IMR-90 (cell line): ENCODE measurements around the gene MTCP1. TPM values are rescaled to one million over a fixed set of nuclear protein-coding genes. Genes with fewer than 3 reads are reported as not detected.

Experiments
- ATAC-seq: fragments of 200-7000 bp; cut with Tn5 transposase; 2 replicates; pipeline ENCODE4 v1.9.1; 2020; ENCODE audit warnings: low read depth, mild to moderate bottlenecking, moderate library complexity
- BruUV-seq: library from RNA; stranded (reverse); fragments of 400-500 nt; replicated peaks from 2 replicates; lab custom pipeline; 2021; lab: Mats Ljungman, UMichigan
- CTCF ChIA-PET: fragments of 300-600 bp; formaldehyde crosslinking; extraction: SDS; loops from one replicate; lab custom pipeline; 2021; ENCODE audit warnings: antibody characterized with exemption; lab: Yijun Ruan, JAX
- POLR2A ChIA-PET: fragments of 300-600 bp; sonication (Branson Sonifier 250); formaldehyde crosslinking; loops from one replicate; lab custom pipeline; 2022; ENCODE audit warnings: antibody characterized with exemption; ENCODE audit not compliant: unreplicated experiment; lab: Charles Lee
- DNase-seq: peaks from one replicate; pipeline ENCODE4 v3.0.0; 2013
- H2AFZ ChIP-seq: replicated peaks from 2 replicates; pipeline ENCODE3; 2013; ENCODE audit warnings: low read length, mild to moderate bottlenecking; ENCODE audit not compliant: poor library complexity
- H2AK5ac ChIP-seq: 2 replicates; pipeline ENCODE4 v1.6.1; 2013; ENCODE audit warnings: low read depth, low read length, inconsistent platforms
- H2AK9ac ChIP-seq: replicated peaks from 2 replicates; pipeline ENCODE3; 2013; ENCODE audit warnings: mild to moderate bottlenecking, low read depth, low read length, moderate library complexity; ENCODE audit not compliant: poor library complexity
- H2BK120ac ChIP-seq: 2 replicates; pipeline ENCODE4 v1.6.1; 2013; ENCODE audit warnings: low read depth, low read length, inconsistent platforms
- H2BK15ac ChIP-seq: 3 replicates; pipeline ENCODE4 v1.6.1; 2013; ENCODE audit warnings: low read depth, low read length, inconsistent platforms
- H2BK20ac ChIP-seq: 2 replicates; pipeline ENCODE4 v1.6.1; 2013; ENCODE audit warnings: low read depth, mild to moderate bottlenecking, inconsistent platforms, low read length, moderate library complexity
- H2BK5ac ChIP-seq: 2 replicates; pipeline ENCODE4 v1.6.1; 2013; ENCODE audit warnings: mild to moderate bottlenecking, low read depth, low read length, inconsistent platforms; ENCODE audit not compliant: poor library complexity, severe bottlenecking
- H3K14ac ChIP-seq: replicated peaks from 2 replicates; pipeline ENCODE4 v1.6.1; 2013; ENCODE audit warnings: low read depth, low read length, inconsistent platforms
- H3K18ac ChIP-seq: 2 replicates; pipeline ENCODE4 v1.6.1; 2013; ENCODE audit warnings: low read depth, low read length, control low read depth
- H3K23ac ChIP-seq: 2 replicates; pipeline ENCODE4 v1.6.1; 2013; ENCODE audit warnings: low read depth, low read length, inconsistent platforms
- H3K27ac ChIP-seq: 2 replicates; pipeline ENCODE4 v1.5.1; 2013; ENCODE audit warnings: mild to moderate bottlenecking, control low read depth, low read length; ENCODE audit not compliant: insufficient read depth
- H3K27me3 ChIP-seq: 2 replicates; pipeline ENCODE4 v1.6.1; 2013; ENCODE audit warnings: low read length; ENCODE audit not compliant: control insufficient read depth, insufficient read depth
- H3K36me3 ChIP-seq: 2 replicates; pipeline ENCODE4 v1.6.1; 2013; ENCODE audit warnings: low read length, mixed read lengths; ENCODE audit not compliant: control insufficient read depth, insufficient read depth
- H3K4ac ChIP-seq: 2 replicates; pipeline ENCODE4 v1.6.1; 2013; ENCODE audit warnings: low read depth, low read length, inconsistent platforms
- H3K4me1 ChIP-seq: 2 replicates; pipeline ENCODE4 v1.6.1; 2013; ENCODE audit warnings: low read length, mixed read lengths; ENCODE audit not compliant: control insufficient read depth, insufficient read depth
- H3K4me2 ChIP-seq: 2 replicates; pipeline ENCODE4 v1.6.1; 2013; ENCODE audit warnings: low read depth, mild to moderate bottlenecking, control low read depth, low read length, moderate library complexity
- H3K4me3 ChIP-seq: 2 replicates; pipeline ENCODE4 v1.5.1; 2013; ENCODE audit warnings: low read depth, mild to moderate bottlenecking, control low read depth, low read length, moderate library complexity; ENCODE audit not compliant: insufficient read depth
- H3K56ac ChIP-seq: 2 replicates; pipeline ENCODE4 v1.6.1; 2013; ENCODE audit warnings: low read length, inconsistent platforms; ENCODE audit not compliant: insufficient read depth; ENCODE audit errors: extremely low read depth
- H3K79me1 ChIP-seq, 2 experiments: 2 replicates each; pipeline ENCODE4 v1.6.1; 2013; ENCODE audit warnings: low read length in 2 of 2, inconsistent platforms in 1 of 2, low read depth in 1 of 2
- H3K9ac ChIP-seq: 2 replicates; pipeline ENCODE4 v1.6.1; 2013; ENCODE audit warnings: low read depth, low read length, control low read depth
- H3K9me1 ChIP-seq: 2 replicates; pipeline ENCODE4 v1.6.1; 2013; ENCODE audit warnings: low read length, inconsistent platforms; ENCODE audit not compliant: insufficient read depth
- H3K9me3 ChIP-seq: 2 replicates; pipeline ENCODE4 v1.6.1; 2013; ENCODE audit warnings: low read length; ENCODE audit not compliant: control insufficient read depth, insufficient read depth
- H4K20me1 ChIP-seq: 2 replicates; pipeline ENCODE4 v1.6.1; 2013; ENCODE audit warnings: low read length, inconsistent platforms; ENCODE audit not compliant: insufficient read depth
- H4K5ac ChIP-seq: 2 replicates; pipeline ENCODE4 v1.6.1; 2013; ENCODE audit warnings: mild to moderate bottlenecking, low read depth, low read length, control low read depth
- H4K8ac ChIP-seq, 2 experiments: 2 replicates each; pipeline ENCODE4 v1.6.1; 2013; ENCODE audit warnings: low read depth in 2 of 2, low read length in 2 of 2, control low read depth in 1 of 2, inconsistent platforms in 1 of 2
- H4K91ac ChIP-seq: 2 replicates; pipeline ENCODE4 v1.6.1; 2013; ENCODE audit warnings: low read depth, low read length, inconsistent platforms; ENCODE audit not compliant: insufficient read depth
- BHLHE40 ChIP-seq: fragments of 150-350 bp; IDR thresholded peaks from 2 replicates; pipeline ENCODE4 v1.6.1; 2016; ENCODE audit warnings: mild to moderate bottlenecking, low read depth, low read length
- CEBPB ChIP-seq: IDR thresholded peaks from 2 replicates; pipeline ENCODE4 v1.6.1; 2012; ENCODE audit warnings: low read depth, low read length, improper control_type of control experiment
- CHD1 ChIP-seq: IDR thresholded peaks from 2 replicates; pipeline ENCODE4 v1.6.1; 2012; ENCODE audit warnings: low read depth, low read length, improper control_type of control experiment
- FOS ChIP-seq: fragments of 150-350 bp; IDR thresholded peaks from 2 replicates; pipeline ENCODE4 v1.6.1; 2016; ENCODE audit warnings: low read depth, low read length
- MAFK ChIP-seq: IDR thresholded peaks from 2 replicates; pipeline ENCODE4 v1.6.1; 2012; ENCODE audit warnings: low read depth, low read length, improper control_type of control experiment
- MAZ ChIP-seq: IDR thresholded peaks from 2 replicates; pipeline ENCODE4 v1.6.1; 2012; ENCODE audit warnings: low read depth, mild to moderate bottlenecking, low read length, improper control_type of control experiment, moderate library complexity, borderline replicate concordance
- MXI1 ChIP-seq: IDR thresholded peaks from 2 replicates; pipeline ENCODE4 v1.6.1; 2012; ENCODE audit warnings: low read depth, mild to moderate bottlenecking, low read length, moderate library complexity, borderline replicate concordance
- NFE2L2 ChIP-seq: fragments of 150-350 bp; IDR thresholded peaks from 2 replicates; pipeline ENCODE4 v1.6.1; 2016; ENCODE audit warnings: low read depth, mild to moderate bottlenecking, low read length
- RAD21 ChIP-seq: IDR thresholded peaks from 2 replicates; pipeline ENCODE4 v1.6.1; 2012; ENCODE audit warnings: low read length, improper control_type of control experiment
- RCOR1 ChIP-seq: IDR thresholded peaks from 2 replicates; pipeline ENCODE4 v1.6.1; 2012; ENCODE audit warnings: mild to moderate bottlenecking, low read length, improper control_type of control experiment; ENCODE audit not compliant: insufficient replicate concordance
- RFX5 ChIP-seq: IDR thresholded peaks from 2 replicates; pipeline ENCODE4 v1.8.0; 2012; ENCODE audit warnings: low read depth, mild to moderate bottlenecking, low read length, moderate library complexity
- WGBS, 2 experiments: methylation state at CpG; one replicate each; pipeline versions ENCODE4 v1.1.5 to v1.1.7; 2013; ENCODE audit warnings: missing lambda C conversion rate in 2 of 2; ENCODE audit not compliant: insufficient read length in 1 of 2; ENCODE audit errors: extremely low coverage in 2 of 2; 5-methylcytosine and 5-hydroxymethylcytosine counted together
- dilution Hi-C: fragments of 300-500 bp; cut with HindIII; formaldehyde crosslinking; loops from one replicate; pipeline ENCODE4 v1.14.3; 2018; ENCODE audit warnings: low sequenced_read_pairs; ENCODE audit not compliant: unreplicated experiment
- in situ Hi-C: fragments of 300-500 bp; cut with MboI; formaldehyde crosslinking; loops from 3 replicates; pipeline ENCODE4 v1.14.3; 2019; ENCODE audit warnings: low sequenced_read_pairs, inconsistent platforms, mixed read lengths
- intact Hi-C: fragments of 100-400 bp; cut with micrococcal nuclease; formaldehyde crosslinking; loops from 2 replicates; pipeline ENCODE4 v1.10.0; 2022
- polyA plus RNA-seq, 3 experiments: library from polyadenylated mRNA; depleted of rRNA; stranded (reverse); fragments of >200 nt; gene quantifications; 2 replicates each; pipeline ENCODE4 v1.2.3, GENCODE V29; 2012; ENCODE audit warnings: low replicate concordance in 1 of 3
- total RNA-seq: library from RNA; depleted of rRNA; stranded (reverse); fragments of >200 nt; gene quantifications from 2 replicates; pipeline ENCODE4 v1.2.3, GENCODE V29; 2012
- TF ChIP-seq, protein P1 (sequence below): conservative IDR thresholded peaks from 2 replicates; pipeline ENCODE4 v1.5.1; 2012; ENCODE audit warnings: mild to moderate bottlenecking, low read depth, low read length, improper control_type of control experiment
- TF ChIP-seq, protein P2 (sequence below): fragments of 150-350 bp; IDR thresholded peaks from 2 replicates; pipeline ENCODE4 v1.6.1; 2016; ENCODE audit warnings: low read depth, mild to moderate bottlenecking, low read length, moderate library complexity, borderline replicate concordance
- TF ChIP-seq, protein P3 (sequence below): fragments of 150-350 bp; IDR thresholded peaks from 2 replicates; pipeline ENCODE4 v1.6.1; 2017; ENCODE audit warnings: mild to moderate bottlenecking, antibody characterized with exemption, low read length, low read depth

Gene MTCP1
- total and polyA plus RNA-seq, 2 of the 4 experiments (the other 2 are of a cell fraction), result 0.54 to 4.2 TPM

DNA sequence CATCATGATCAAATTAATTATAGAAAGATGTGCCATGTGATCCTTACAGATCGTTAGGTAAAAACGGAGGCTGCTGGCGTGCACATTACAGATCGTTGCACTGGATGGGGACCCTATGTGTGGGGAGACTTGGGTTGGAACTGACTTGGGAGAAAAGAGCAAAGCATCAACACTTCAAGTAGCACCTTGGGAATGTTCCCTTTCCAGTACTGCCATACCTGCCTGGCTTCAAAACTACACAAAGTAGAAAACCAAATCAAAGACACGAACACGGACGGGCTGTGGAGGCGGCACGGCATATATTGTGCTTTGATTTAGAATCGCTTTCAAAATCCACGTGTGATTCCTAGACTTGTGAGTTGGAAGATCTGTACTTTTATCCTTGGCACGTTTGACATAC lies 898 bp downstream of the MTCP1 start:
- Histone ChIP-seq H3K14ac (peak overlapping the region; percentile 82; the same call in 1 of the 2 replicates), H3K23ac (peak overlapping the region; percentile 93), H3K36me3 (no peaks in the 10 kb centered on the region), H3K4me3 (peak overlapping the region; percentile 59), H2AFZ (peak overlapping the region; percentile 83), H4K5ac (no peak overlapping the region), H4K8ac (peak overlapping the region; percentile 42; a peak in 1 of 4 replicates), H2BK20ac (no peak overlapping the region), H4K20me1 (no peaks in the 10 kb centered on the region), H3K27ac (peak overlapping the region; percentile 26; the same call in 1 of the 2 replicates), H3K56ac (no peak overlapping the region), H2AK9ac (no peak overlapping the region), H2BK15ac (no peak overlapping the region), H2AK5ac (peak overlapping the region; percentile 8; the same call in 1 of the 2 replicates), H3K4me1 (peaks cover 6% of the 10 kb centered on the region), H3K9me3 (no peaks in the 10 kb centered on the region), H2BK120ac (0 out of 2 replicates have a peak overlapping the region, but pooled peaks have one; percentile 16), H4K91ac (no peak overlapping the region), H3K9me1 (no peaks in the 10 kb centered on the region), H3K27me3 (no peaks in the 10 kb centered on the region), H2BK5ac (no peak overlapping the region), H3K4ac (peak overlapping the region; percentile 40; the same call in 1 of the 2 replicates), H3K18ac (no peak overlapping the region), H3K9ac (peak overlapping the region; percentile 88), H3K4me2 (peak overlapping the region; percentile 94), H3K79me1 (peaks cover 8 to 29% of the 10 kb centered on the region in 2 experiments; a peak in 3 of 4 replicates)
- ATAC-seq (no peak), DNase-seq (no peak)
- POLR2A ChIA-PET, result no interaction called here
- intact Hi-C loops, result loop anchor here (2.0 to 5.0 kb wide), 2 partner anchors 43 to 88 kb away; partner anchors contain the start of gene FUNDC2
- in situ Hi-C loops, result no loop called here
- TF ChIP-seq RCOR1 (no peak), MAZ (no peak), MAFK (no peak), RFX5 (no peak), BHLHE40 (no peak), CEBPB (no peak), NFE2L2 (no peak), CHD1 (no peak), RAD21 (no peak), FOS (no peak), MXI1 (no peak)
- TF ChIP-seq, protein P1, sequence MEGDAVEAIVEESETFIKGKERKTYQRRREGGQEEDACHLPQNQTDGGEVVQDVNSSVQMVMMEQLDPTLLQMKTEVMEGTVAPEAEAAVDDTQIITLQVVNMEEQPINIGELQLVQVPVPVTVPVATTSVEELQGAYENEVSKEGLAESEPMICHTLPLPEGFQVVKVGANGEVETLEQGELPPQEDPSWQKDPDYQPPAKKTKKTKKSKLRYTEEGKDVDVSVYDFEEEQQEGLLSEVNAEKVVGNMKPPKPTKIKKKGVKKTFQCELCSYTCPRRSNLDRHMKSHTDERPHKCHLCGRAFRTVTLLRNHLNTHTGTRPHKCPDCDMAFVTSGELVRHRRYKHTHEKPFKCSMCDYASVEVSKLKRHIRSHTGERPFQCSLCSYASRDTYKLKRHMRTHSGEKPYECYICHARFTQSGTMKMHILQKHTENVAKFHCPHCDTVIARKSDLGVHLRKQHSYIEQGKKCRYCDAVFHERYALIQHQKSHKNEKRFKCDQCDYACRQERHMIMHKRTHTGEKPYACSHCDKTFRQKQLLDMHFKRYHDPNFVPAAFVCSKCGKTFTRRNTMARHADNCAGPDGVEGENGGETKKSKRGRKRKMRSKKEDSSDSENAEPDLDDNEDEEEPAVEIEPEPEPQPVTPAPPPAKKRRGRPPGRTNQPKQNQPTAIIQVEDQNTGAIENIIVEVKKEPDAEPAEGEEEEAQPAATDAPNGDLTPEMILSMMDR, result no peak
- TF ChIP-seq, protein P2, sequence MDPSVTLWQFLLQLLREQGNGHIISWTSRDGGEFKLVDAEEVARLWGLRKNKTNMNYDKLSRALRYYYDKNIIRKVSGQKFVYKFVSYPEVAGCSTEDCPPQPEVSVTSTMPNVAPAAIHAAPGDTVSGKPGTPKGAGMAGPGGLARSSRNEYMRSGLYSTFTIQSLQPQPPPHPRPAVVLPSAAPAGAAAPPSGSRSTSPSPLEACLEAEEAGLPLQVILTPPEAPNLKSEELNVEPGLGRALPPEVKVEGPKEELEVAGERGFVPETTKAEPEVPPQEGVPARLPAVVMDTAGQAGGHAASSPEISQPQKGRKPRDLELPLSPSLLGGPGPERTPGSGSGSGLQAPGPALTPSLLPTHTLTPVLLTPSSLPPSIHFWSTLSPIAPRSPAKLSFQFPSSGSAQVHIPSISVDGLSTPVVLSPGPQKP, result no peak
- TF ChIP-seq, protein P3, sequence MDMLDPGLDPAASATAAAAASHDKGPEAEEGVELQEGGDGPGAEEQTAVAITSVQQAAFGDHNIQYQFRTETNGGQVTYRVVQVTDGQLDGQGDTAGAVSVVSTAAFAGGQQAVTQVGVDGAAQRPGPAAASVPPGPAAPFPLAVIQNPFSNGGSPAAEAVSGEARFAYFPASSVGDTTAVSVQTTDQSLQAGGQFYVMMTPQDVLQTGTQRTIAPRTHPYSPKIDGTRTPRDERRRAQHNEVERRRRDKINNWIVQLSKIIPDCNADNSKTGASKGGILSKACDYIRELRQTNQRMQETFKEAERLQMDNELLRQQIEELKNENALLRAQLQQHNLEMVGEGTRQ, result no peak
- dilution Hi-C loops, result no loop called here
- WGBS, 2 experiments, result no CpG with 5 or more reads among the region's 12 CpGs
- CTCF ChIA-PET, result no interaction called here
- BruUV-seq, result TSS peak; percentile 50
